ENCODE measurements around the gene SLX4IP.

The SLX4IP gene

GRCh38 chr20:10467681-10468339 is 32.7 kb downstream of the SLX4IP start:
- no peak for DNase-seq

GRCh38 chr20:10468340-10468845 is 33.3 kb downstream of the SLX4IP start:
- DNase-seq = no peak

DNA sequence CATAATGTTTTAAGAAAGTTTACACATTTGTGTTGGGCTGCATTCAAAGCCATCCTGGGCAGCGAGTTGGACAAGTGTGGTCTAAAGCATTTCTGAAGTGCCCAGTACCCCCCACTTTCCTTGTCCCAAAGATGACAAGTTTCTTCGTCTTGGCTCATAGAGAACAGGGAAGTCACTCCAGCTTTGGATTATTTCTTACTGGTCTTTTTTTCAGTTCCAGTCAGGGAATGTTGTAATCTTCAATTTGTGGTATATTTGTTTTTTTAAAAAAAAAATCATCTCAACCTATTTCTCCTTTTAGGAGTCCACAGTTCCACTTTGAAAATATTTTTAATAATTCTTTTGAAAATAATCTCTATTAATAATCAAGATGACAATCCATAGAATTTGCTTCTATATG is 34.0 kb downstream of the SLX4IP start:
- DNase-seq = no peak

- DNase-seq = peak; percentile 71
These were observed 34.5 kb downstream of the SLX4IP start for GRCh38 chr20:10469599-10469998.

DNA sequence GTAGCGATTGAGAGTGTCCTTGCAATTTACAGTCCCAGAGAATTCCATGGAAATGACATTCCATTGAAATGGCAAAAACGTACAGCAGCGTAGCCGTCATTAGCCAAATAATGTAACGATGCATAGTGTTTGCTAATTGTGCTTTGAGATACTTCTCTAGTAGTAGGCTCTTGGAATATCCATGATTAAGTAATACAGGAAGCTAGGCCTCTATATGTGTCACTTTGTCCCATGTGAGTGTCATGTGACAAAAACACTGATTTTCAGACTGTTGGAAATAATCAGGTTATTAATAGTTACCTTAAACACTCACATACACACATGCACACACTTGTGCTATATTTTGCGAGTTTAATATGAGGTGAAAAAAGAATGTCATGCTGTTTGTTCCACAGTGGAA is 35.2 kb downstream of the SLX4IP start:
- no peak for DNase-seq

GRCh38 chr20:10472871-10473270 is 37.8 kb downstream of the SLX4IP start:
- no peak for DNase-seq

GRCh38 chr20:10474606-10475184 is 39.6 kb downstream of the SLX4IP start:
- DNase-seq = no peak

GRCh38 chr20:10475225-10475624 is 40.1 kb downstream of the SLX4IP start:
- DNase-seq = no peak

GRCh38 chr20:10476319-10476724 is 41.2 kb downstream of the SLX4IP start:
- no peak for DNase-seq

GRCh38 chr20:10478205-10478604 is 43.1 kb downstream of the SLX4IP start:
- no peak for DNase-seq

GRCh38 chr20:10478930-10479329 is 43.8 kb downstream of the SLX4IP start:
- no peak for DNase-seq

DNA sequence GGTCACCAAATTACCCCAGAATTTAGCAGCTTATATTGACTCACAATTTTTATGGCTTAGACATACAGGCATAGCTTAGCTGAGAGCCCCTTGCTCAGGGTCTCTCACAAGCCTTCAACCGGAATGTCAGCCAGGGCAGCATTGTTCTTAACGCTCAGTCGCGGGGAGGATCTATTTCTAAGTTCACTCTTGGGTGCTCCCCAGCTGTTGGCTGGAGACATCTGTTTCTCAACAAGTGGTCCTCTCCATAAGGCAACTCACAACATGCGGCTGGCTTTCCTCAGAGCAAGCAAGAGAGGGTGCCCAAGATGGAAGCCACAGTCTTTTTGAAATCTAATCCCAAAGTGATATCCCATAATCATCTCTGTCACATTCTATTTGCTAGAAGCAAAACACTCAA is 46.6 kb downstream of the SLX4IP start:
- no peak for DNase-seq

- DNase-seq = no peak
These were observed 48.6 kb downstream of the SLX4IP start for GRCh38 chr20:10483691-10484090.

- DNase-seq = peak; percentile 58
These were observed 52.3 kb downstream of the SLX4IP start for GRCh38 chr20:10487142-10488136.

- DNase-seq = no peak
These were observed 53.4 kb downstream of the SLX4IP start for GRCh38 chr20:10488534-10488933.

GRCh38 chr20:10489853-10490252 is 54.7 kb downstream of the SLX4IP start:
- DNase-seq = no peak

DNA sequence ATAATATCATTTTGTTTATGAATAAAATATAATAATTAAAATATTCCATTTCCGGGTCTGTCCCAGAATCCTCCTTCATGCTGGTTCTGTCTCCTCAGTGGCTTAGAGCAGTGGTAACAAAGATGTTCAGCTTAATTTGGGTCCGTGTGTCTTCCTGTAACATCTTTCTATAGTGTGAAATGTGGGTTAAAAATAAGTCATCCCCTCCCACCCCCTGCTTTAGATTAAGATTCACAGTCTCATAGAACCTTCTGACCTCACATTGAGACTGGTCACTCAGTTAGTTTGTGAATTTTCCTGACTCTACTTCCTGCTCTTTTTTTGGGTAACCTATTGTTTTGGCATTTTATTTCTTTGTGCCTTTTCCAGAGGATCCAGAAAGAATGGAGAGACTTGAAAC is 55.2 kb downstream of the SLX4IP start:
- no peak for DNase-seq

GRCh38 chr20:10490706-10491105 is 55.6 kb downstream of the SLX4IP start:
- no peak for DNase-seq

- DNase-seq = no peak
These were observed 57.0 kb downstream of the SLX4IP start for GRCh38 chr20:10492065-10492464.

GRCh38 chr20:10492844-10493243 is 57.7 kb downstream of the SLX4IP start:
- no peak for DNase-seq

DNA sequence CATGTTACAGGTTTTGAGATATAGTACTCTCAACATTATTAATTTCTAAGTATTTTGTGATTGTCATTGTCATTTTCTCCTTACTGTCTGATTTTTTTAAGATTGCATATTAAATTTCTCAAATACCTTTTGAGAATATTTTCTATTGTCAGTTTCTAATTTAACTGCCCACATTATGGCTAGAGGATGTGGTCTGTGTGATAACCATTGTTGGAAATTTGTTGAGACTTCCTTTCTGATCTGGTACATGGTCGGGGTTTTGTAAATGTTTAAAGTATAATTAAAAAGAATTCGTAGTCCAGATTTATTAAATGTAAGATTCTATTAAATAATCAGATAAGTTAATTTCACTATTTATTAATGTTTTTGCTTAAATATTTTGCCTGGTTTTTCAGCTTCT is 60.1 kb downstream of the SLX4IP start:
- no peak for DNase-seq

- DNase-seq = no peak
These were observed 61.4 kb downstream of the SLX4IP start for GRCh38 chr20:10496465-10496864.

GRCh38 chr20:10497283-10497682 is 62.2 kb downstream of the SLX4IP start:
- DNase-seq = no peak

DNA sequence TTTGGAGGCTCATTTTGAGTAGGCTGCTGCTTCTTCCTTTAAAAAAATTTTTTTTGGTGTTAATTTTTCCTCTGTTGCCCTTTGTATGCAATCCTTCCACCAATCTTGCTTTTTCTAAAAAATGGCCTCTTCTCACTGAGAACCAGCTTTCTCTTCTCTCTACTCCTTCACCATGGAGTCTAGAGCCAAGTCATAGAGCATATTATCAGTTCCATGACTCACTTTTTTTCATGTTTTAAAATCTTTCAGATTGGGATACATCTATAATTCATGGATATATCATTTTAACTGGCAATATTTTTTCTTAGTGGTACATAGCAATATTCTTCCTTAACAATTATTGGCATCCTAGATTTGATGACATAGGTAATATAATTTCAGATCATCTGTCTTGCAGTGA is 62.7 kb downstream of the SLX4IP start:
- no peak for DNase-seq
